Measurements from ENCODE around the gene EPHA1.

GRCh38 chr7:143383642-143383957 lies 25.1 kb downstream of the EPHA1 start:
- TF ChIP-seq EZH2 (IDR thresholded peaks at IDR 0.05; ENCODE audit: insufficient read depth, low read length), result no peak
- TF ChIP-seq, protein P1, sequence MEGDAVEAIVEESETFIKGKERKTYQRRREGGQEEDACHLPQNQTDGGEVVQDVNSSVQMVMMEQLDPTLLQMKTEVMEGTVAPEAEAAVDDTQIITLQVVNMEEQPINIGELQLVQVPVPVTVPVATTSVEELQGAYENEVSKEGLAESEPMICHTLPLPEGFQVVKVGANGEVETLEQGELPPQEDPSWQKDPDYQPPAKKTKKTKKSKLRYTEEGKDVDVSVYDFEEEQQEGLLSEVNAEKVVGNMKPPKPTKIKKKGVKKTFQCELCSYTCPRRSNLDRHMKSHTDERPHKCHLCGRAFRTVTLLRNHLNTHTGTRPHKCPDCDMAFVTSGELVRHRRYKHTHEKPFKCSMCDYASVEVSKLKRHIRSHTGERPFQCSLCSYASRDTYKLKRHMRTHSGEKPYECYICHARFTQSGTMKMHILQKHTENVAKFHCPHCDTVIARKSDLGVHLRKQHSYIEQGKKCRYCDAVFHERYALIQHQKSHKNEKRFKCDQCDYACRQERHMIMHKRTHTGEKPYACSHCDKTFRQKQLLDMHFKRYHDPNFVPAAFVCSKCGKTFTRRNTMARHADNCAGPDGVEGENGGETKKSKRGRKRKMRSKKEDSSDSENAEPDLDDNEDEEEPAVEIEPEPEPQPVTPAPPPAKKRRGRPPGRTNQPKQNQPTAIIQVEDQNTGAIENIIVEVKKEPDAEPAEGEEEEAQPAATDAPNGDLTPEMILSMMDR (IDR thresholded peaks at IDR 0.05; ENCODE audit: insufficient read depth, low read depth, low read length), result no peak

Data from astrocyte (in vitro differentiated cells and primary cell).